Neuronal stem cell (in vitro differentiated cells): ENCODE measurements around the gene MYO5A.
"Not testable (repeated sequence)": the region's sequence is repeated elsewhere in the genome, so short reads cannot be mapped to it uniquely, and the experiment has no call there.

Experiments
- DNase-seq: peaks from one replicate; pipeline ENCODE4 v3.0.0-alpha.2; 2013; ENCODE audit warnings: low spot score
- H2AFZ ChIP-seq: one replicate; pipeline ENCODE4 v1.6.1; 2013; ENCODE audit warnings: mild to moderate bottlenecking, low read length, inconsistent platforms
- H2AK5ac ChIP-seq: 2 replicates; pipeline ENCODE4 v1.6.1; 2013; ENCODE audit warnings: low read depth, mild to moderate bottlenecking, inconsistent platforms, low read length, moderate library complexity, mixed read lengths
- H2BK120ac ChIP-seq: 2 replicates; pipeline ENCODE4 v1.6.1; 2013; ENCODE audit warnings: low read depth, mild to moderate bottlenecking, inconsistent platforms, low read length, moderate library complexity, mixed read lengths
- H2BK12ac ChIP-seq: one replicate; pipeline ENCODE4 v1.6.1; 2013; ENCODE audit warnings: low read length, inconsistent platforms
- H2BK15ac ChIP-seq: 2 replicates; pipeline ENCODE4 v1.6.1; 2013; ENCODE audit warnings: mild to moderate bottlenecking, low read length, inconsistent platforms, mixed read lengths
- H2BK5ac ChIP-seq: one replicate; pipeline ENCODE4 v1.6.1; 2013; ENCODE audit warnings: inconsistent platforms, mild to moderate bottlenecking, low read length, moderate library complexity
- H3K14ac ChIP-seq: one replicate; pipeline ENCODE4 v1.6.1; 2013; ENCODE audit warnings: low read length, inconsistent platforms
- H3K18ac ChIP-seq: 2 replicates; pipeline ENCODE4 v1.6.1; 2013; ENCODE audit warnings: low read length, inconsistent platforms
- H3K23ac ChIP-seq: 2 replicates; pipeline ENCODE4 v1.6.1; 2013; ENCODE audit warnings: low read depth, mild to moderate bottlenecking, mixed read lengths, low read length, inconsistent platforms; ENCODE audit not compliant: poor library complexity
- H3K27ac ChIP-seq: replicated peaks from 3 replicates; pipeline ENCODE4 v1.5.1; 2013; ENCODE audit warnings: low read length, inconsistent platforms
- H3K27me3 ChIP-seq, 3 experiments: 2 replicates each; pipeline ENCODE4 v1.6.1; 2013; ENCODE audit warnings: low read length in 3 of 3, mild to moderate bottlenecking in 2 of 3, inconsistent platforms in 1 of 3, low read depth in 1 of 3, mixed read lengths in 1 of 3, moderate library complexity in 1 of 3; ENCODE audit not compliant: control insufficient read depth in 3 of 3, insufficient read depth in 3 of 3
- H3K36me3 ChIP-seq, 2 donors: replicated peaks in 1 of 2; 2 replicates each; pipeline ENCODE4 v1.6.1; 2013; ENCODE audit warnings: low read length in 2 of 2; ENCODE audit not compliant: control insufficient read depth in 2 of 2, insufficient read depth in 2 of 2
- H3K4ac ChIP-seq: 2 replicates; pipeline ENCODE4 v1.6.1; 2013; ENCODE audit warnings: inconsistent platforms, mild to moderate bottlenecking, low read length, moderate library complexity
- H3K4me1 ChIP-seq, 2 donors: 1 replicate in 1 of 2; 2 replicates in 1 of 2; pipeline ENCODE4 v1.6.1; 2013; ENCODE audit warnings: low read length in 2 of 2, low read depth in 1 of 2; ENCODE audit not compliant: control insufficient read depth in 2 of 2, insufficient read depth in 1 of 2
- H3K4me2 ChIP-seq: one replicate; pipeline ENCODE4 v1.6.1; 2013; ENCODE audit warnings: mild to moderate bottlenecking, low read length, inconsistent platforms; ENCODE audit not compliant: insufficient read depth, poor library complexity, severe bottlenecking
- H3K4me3 ChIP-seq, 2 donors: 2 replicates each; pipeline ENCODE4 v1.5.1; 2013; ENCODE audit warnings: low read length in 2 of 2, mild to moderate bottlenecking in 2 of 2, inconsistent platforms in 1 of 2, moderate library complexity in 1 of 2
- H3K79me1 ChIP-seq: one replicate; pipeline ENCODE4 v1.6.1; 2013; ENCODE audit warnings: low read depth, mild to moderate bottlenecking, inconsistent platforms, low read length, moderate library complexity
- H3K9ac ChIP-seq: one replicate; pipeline ENCODE4 v1.6.1; 2013; ENCODE audit warnings: mild to moderate bottlenecking, low read depth, low read length, inconsistent platforms; ENCODE audit not compliant: poor library complexity
- H3K9me3 ChIP-seq, 2 donors: replicated peaks in 1 of 2; 2 replicates each; pipeline versions ENCODE3 to v1.6.1; 2013; ENCODE audit warnings: low read length in 2 of 2, mild to moderate bottlenecking in 2 of 2, inconsistent platforms in 1 of 2, low read depth in 1 of 2, mixed read lengths in 1 of 2, moderate library complexity in 1 of 2; ENCODE audit not compliant: control insufficient read depth in 2 of 2, insufficient read depth in 1 of 2
- H4K8ac ChIP-seq: one replicate; pipeline ENCODE4 v1.6.1; 2013; ENCODE audit warnings: low read depth, mild to moderate bottlenecking, inconsistent platforms, low read length, moderate library complexity
- H4K91ac ChIP-seq: one replicate; pipeline ENCODE4 v1.6.1; 2013; ENCODE audit warnings: low read length, low read depth, mild to moderate bottlenecking, inconsistent platforms; ENCODE audit not compliant: poor library complexity
- WGBS, 2 donors: extraction: QIAGEN DNeasy Blood & Tissue Kit; methylation state at CpG; one replicate each; pipeline ENCODE4 v1.1.7; 2013; ENCODE audit warnings: missing lambda C conversion rate in 2 of 2, mixed read lengths in 1 of 2; ENCODE audit not compliant: insufficient read length in 2 of 2, insufficient replicate concordance in 1 of 2; ENCODE audit errors: extremely low coverage in 2 of 2; 5-methylcytosine and 5-hydroxymethylcytosine counted together

Gene MYO5A

GRCh38 chr15:52574623-52575022 is 45.9 kb upstream of the MYO5A start:
- H3K9ac ChIP-seq, H3K27me3 ChIP-seq, H2BK120ac ChIP-seq, H3K36me3 ChIP-seq, DNase-seq, H2BK12ac ChIP-seq, H4K91ac ChIP-seq, H3K4me2 ChIP-seq, H2BK5ac ChIP-seq, H2AK5ac ChIP-seq, H4K8ac ChIP-seq, H2BK15ac ChIP-seq, H3K14ac ChIP-seq, H3K4ac ChIP-seq, H3K9me3 ChIP-seq, H3K23ac ChIP-seq, H3K4me3 ChIP-seq, H2AFZ ChIP-seq, H3K4me1 ChIP-seq, H3K27ac ChIP-seq, H3K79me1 ChIP-seq, H3K18ac ChIP-seq: not testable (repeated sequence)
- WGBS, 2 donors, result no CpG with 5 or more reads among the region's 3 CpGs

- WGBS, 2 donors, result no CpG with 5 or more reads among the region's 82 CpGs
- Histone ChIP-seq H3K4me3 (peak within 1 kb of the TSS; percentile 69 to 92), H3K9me3 (peaks cover 0 to 4% of the 10 kb centered on the region in 2 donors), H2BK12ac (no peak within 1 kb of the TSS), H3K4ac (peak within 1 kb of the TSS; percentile 81), H2AFZ (peak within 1 kb of the TSS; percentile 87), H3K27me3 (no peaks in the 10 kb centered on the region), H4K8ac (peak within 1 kb of the TSS; percentile 72), H4K91ac (peak within 1 kb of the TSS; percentile 31), H2BK15ac (no peak within 1 kb of the TSS), H3K79me1 (peaks cover 4% of the 10 kb centered on the region), H3K36me3 (peaks cover 0 to 10% of the 10 kb centered on the region in 2 donors), H3K9ac (peak within 1 kb of the TSS; percentile 93), H3K14ac (peak within 1 kb of the TSS; percentile 75), H3K4me1 (peaks cover 3% of the 10 kb centered on the region in 2 donors), H2BK120ac (peak within 1 kb of the TSS; percentile 82), H2AK5ac (peak within 1 kb of the TSS; percentile 95), H2BK5ac (peak within 1 kb of the TSS; percentile 91), H3K27ac (peak within 1 kb of the TSS; percentile 95), H3K23ac (peak within 1 kb of the TSS; percentile 92), H3K4me2 (peak within 1 kb of the TSS; percentile 64), H3K18ac (peak within 1 kb of the TSS; percentile 98)
- DNase-seq, result peak; percentile 90
Measured at GRCh38 chr15:52568601-52569585, 40.2 kb upstream of the MYO5A start, which contains the start of gene ARPP19. Gene ARPP19 (minus strand): TSS chr15:52569030. CDS start chr15:52568892, 138 bp downstream.

GRCh38 chr15:52567871-52568600 is 39.4 kb upstream of the MYO5A start:
- Histone ChIP-seq H3K18ac (peak overlapping the region; percentile 98), H4K91ac (no peak overlapping the region), H2BK15ac (no peak overlapping the region), H3K14ac (peak overlapping the region; percentile 75), H2BK120ac (peak overlapping the region; percentile 82), H3K36me3 (peaks cover 0 to 18% of the 10 kb centered on the region in 2 donors), H3K9ac (peak overlapping the region; percentile 93), H2BK12ac (no peak overlapping the region), H2BK5ac (peak overlapping the region; percentile 91), H3K27ac (peak overlapping the region; percentile 95), H3K23ac (peak overlapping the region; percentile 92), H2AFZ (peak overlapping the region; percentile 87), H3K4me1 (peaks cover 3% of the 10 kb centered on the region in 2 donors), H4K8ac (peak overlapping the region; percentile 72), H3K4me2 (peak overlapping the region; percentile 64), H3K4ac (peak overlapping the region; percentile 81), H3K79me1 (peaks cover 4% of the 10 kb centered on the region), H3K9me3 (peaks cover 0 to 12% of the 10 kb centered on the region in 2 donors), H3K27me3 (no peaks in the 10 kb centered on the region), H2AK5ac (peak overlapping the region; percentile 95), H3K4me3 (peak overlapping the region; percentile 69 to 92)
- DNase-seq, result no peak
- no CpG with 5 or more reads among the region's 25 CpGs for WGBS, 2 donors
